ENCODE measurements around the gene GIT1. TPM values are rescaled to one million over a fixed set of nuclear protein-coding genes. Genes with fewer than 3 reads are reported as not detected.

Gene GIT1
- total RNA-seq, 6 donors from 2014 or later: 34.6 to 88.4 (median 45.5) TPM

DNA sequence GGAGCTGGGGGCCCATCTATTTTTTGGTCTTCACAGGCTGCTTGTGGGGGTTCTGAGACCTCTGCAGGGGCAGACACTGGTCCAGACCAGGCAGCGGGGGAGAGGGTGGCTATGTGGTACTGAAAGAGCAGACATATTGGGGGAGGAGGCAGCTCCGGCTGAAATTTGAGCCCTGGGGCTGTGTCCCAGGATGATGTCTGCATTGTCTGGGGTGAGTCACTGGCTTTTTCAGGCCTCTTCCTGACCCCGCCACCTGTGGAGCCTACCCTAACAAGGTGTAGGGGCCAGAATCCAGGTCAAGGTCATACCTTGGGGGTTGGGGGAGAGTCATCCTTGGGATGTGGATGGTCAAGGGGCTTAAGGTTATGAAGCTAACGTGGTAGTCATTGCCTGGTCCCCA lies 30.8 kb upstream of the GIT1 start:
- H3K4me1 ChIP-seq: peaks cover 38 to 56% (median 50%) of the 10 kb centered on the region in 4 donors
- ATAC-seq (ENCODE audit: low FRiP score in 2 of 2): no peak
- H3K27me3 ChIP-seq: peaks cover 0 to 6% (median 1%) of the 10 kb centered on the region in 4 donors
- DNase-seq: no peak
- no peaks in the 10 kb centered on the region for H3K9me3 ChIP-seq
- no peak overlapping the region for H3K4me3 ChIP-seq
- no peak overlapping the region for H3K27ac ChIP-seq
- WGBS, 2 donors: 85 to 97% methylated on average over 2 to 4 of the region's 4 CpGs
- TF ChIP-seq POLR2AphosphoS5 (IDR thresholded peaks at IDR 0.05): no peak
- no peak for TF ChIP-seq POLR2A (IDR thresholded peaks at IDR 0.05)
- no peak for TF ChIP-seq EP300 (IDR thresholded peaks at IDR 0.05)
- TF ChIP-seq, protein P1, sequence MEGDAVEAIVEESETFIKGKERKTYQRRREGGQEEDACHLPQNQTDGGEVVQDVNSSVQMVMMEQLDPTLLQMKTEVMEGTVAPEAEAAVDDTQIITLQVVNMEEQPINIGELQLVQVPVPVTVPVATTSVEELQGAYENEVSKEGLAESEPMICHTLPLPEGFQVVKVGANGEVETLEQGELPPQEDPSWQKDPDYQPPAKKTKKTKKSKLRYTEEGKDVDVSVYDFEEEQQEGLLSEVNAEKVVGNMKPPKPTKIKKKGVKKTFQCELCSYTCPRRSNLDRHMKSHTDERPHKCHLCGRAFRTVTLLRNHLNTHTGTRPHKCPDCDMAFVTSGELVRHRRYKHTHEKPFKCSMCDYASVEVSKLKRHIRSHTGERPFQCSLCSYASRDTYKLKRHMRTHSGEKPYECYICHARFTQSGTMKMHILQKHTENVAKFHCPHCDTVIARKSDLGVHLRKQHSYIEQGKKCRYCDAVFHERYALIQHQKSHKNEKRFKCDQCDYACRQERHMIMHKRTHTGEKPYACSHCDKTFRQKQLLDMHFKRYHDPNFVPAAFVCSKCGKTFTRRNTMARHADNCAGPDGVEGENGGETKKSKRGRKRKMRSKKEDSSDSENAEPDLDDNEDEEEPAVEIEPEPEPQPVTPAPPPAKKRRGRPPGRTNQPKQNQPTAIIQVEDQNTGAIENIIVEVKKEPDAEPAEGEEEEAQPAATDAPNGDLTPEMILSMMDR (IDR thresholded peaks at IDR 0.05): no peak
- H3K36me3 ChIP-seq: no peaks in the 10 kb centered on the region

DNA sequence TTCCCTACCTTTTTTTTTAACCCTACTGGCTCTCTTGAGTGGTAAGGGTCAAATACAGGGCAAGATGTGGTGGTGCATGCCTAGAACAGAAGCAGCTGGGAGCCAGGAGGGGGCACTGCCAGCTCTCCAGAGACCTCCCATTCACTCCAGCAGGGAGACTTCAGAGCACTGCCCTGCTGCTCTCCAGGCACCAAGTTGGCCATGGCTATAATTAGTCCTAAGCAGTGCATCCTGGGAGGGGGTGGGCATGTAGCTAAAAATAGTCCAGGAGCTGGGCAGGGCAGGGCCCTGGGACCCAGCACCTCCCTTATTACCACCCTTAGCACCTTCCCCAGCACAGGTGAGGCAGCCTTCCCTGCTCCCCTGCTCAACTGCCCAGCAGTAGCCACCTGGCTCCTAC lies 29.8 kb upstream of the GIT1 start:
- no peak overlapping the region for H3K27ac ChIP-seq
- DNase-seq (no peak), ATAC-seq (ENCODE audit: low FRiP score in 2 of 2) (no peak)
- no peaks in the 10 kb centered on the region for H3K36me3 ChIP-seq
- no peak for TF ChIP-seq EP300 (IDR thresholded peaks at IDR 0.05)
- TF ChIP-seq POLR2AphosphoS5 (IDR thresholded peaks at IDR 0.05): no peak
- TF ChIP-seq, protein P1 (IDR thresholded peaks at IDR 0.05): no peak
- TF ChIP-seq POLR2A (IDR thresholded peaks at IDR 0.05): no peak
- H3K27me3 ChIP-seq: peaks cover 0 to 6% (median 1%) of the 10 kb centered on the region in 4 donors
- peaks cover 47 to 66% (median 60%) of the 10 kb centered on the region in 4 donors for H3K4me1 ChIP-seq
- no peak overlapping the region for H3K4me3 ChIP-seq
- no peaks in the 10 kb centered on the region for H3K9me3 ChIP-seq

DNA sequence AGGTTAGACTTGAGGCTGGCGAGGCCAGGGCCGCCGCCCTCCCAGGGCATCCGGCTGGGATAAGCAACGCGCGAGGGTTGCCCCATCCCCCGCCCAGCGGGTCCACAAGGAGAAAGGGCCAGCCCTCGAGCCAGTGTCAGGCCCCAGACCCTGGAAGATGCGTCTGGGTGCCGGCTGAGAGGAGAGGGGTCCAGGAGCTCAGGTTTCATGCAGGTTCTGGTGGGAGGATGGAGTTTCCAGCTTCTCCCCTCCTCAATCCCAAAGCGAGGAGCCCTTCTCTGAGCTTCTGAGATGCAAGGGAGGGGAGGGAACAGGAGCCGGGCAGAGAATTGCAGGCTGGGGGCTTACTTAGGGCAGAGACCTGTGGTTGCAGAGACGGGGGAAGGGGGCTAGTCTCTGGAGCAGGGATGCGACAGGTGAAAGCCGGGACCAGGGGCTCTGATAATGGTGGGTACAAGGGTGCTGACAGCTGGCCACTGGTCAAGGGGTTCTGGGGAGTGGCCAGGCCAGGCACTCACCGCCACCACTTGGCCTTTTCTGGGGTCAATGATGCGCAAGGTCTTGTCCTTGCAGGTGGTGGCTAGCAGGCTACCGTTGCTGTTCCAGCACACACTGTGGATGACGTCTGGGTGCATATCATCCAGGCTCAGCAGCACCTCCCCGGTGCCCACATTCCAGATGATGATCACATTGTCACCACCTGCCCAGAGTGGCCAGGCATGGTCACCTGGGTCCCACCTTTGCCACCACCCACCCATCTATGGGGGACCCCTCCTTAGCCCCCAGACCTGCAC lies 29.0 kb upstream of the GIT1 start:
- DNase-seq (no peak), ATAC-seq (ENCODE audit: low FRiP score in 2 of 2) (no peak)
- Histone ChIP-seq H3K36me3 (no peaks in the 10 kb centered on the region), H3K4me1 (peaks cover 55 to 74% (median 68%) of the 10 kb centered on the region in 4 donors), H3K27ac (peak overlapping the region in 2 of 4 donors; percentile 66 to 69), H3K4me3 (peak overlapping the region in 3 of 4 donors; percentile 35 to 51 (median 49)), H3K27me3 (peaks cover 0 to 6% (median 1%) of the 10 kb centered on the region in 4 donors), H3K9me3 (no peaks in the 10 kb centered on the region)
- TF ChIP-seq EP300 (IDR thresholded peaks at IDR 0.05) (no peak), POLR2A (IDR thresholded peaks at IDR 0.05) (no peak), POLR2AphosphoS5 (IDR thresholded peaks at IDR 0.05) (no peak)
- TF ChIP-seq, protein P1 (IDR thresholded peaks at IDR 0.05): no peak
- 57 to 74% methylated on average over 10 to 11 of the region's 22 CpGs for WGBS, 2 donors

GRCh38 chr17:29617481-29618271 lies 28.2 kb upstream of the GIT1 start:
- no peaks in the 10 kb centered on the region for H3K36me3 ChIP-seq
- 34 to 45% methylated on average over 17 to 36 of the region's 68 CpGs for WGBS, 2 donors
- peak overlapping the region in 2 of 4 donors; percentile 66 to 69 for H3K27ac ChIP-seq
- H3K27me3 ChIP-seq: peaks cover 0 to 10% (median 0%) of the 10 kb centered on the region in 4 donors
- no peaks in the 10 kb centered on the region for H3K9me3 ChIP-seq
- peaks cover 56 to 75% (median 69%) of the 10 kb centered on the region in 4 donors for H3K4me1 ChIP-seq
- ATAC-seq (ENCODE audit: low FRiP score in 2 of 2): peak; percentile 66 to 75
- TF ChIP-seq POLR2A (IDR thresholded peaks at IDR 0.05): no peak
- no peak for TF ChIP-seq EP300 (IDR thresholded peaks at IDR 0.05)
- TF ChIP-seq, protein P1 (IDR thresholded peaks at IDR 0.05): peak; percentile 45 to 91 (median 76)
- DNase-seq: peak; percentile 92 to 98
- peak overlapping the region in 3 of 4 donors; percentile 35 to 51 (median 49) for H3K4me3 ChIP-seq
